NT2/D1 (cell line): Measurements from ENCODE around the gene SLC19A1.

Experiments
- DNase-seq: peaks from one replicate; pipeline ENCODE4 v3.0.0-alpha.2; 2011; ENCODE audit warnings: low read depth, low spot score
- H3K27me3 ChIP-seq: 2 replicates; pipeline ENCODE4 v1.6.0; 2011; ENCODE audit warnings: mild to moderate bottlenecking; ENCODE audit not compliant: insufficient read length, insufficient read depth
- H3K36me3 ChIP-seq: 2 replicates; pipeline ENCODE4 v1.6.1; 2011; ENCODE audit warnings: mild to moderate bottlenecking, low read length, mixed read lengths; ENCODE audit not compliant: insufficient read depth, insufficient read length
- H3K4me1 ChIP-seq: 2 replicates; pipeline ENCODE4 v1.5.1; 2011; ENCODE audit not compliant: insufficient read depth, insufficient read length
- H3K4me3 ChIP-seq: 2 replicates; pipeline ENCODE4 v1.5.1; 2011; ENCODE audit warnings: low read depth; ENCODE audit not compliant: insufficient read length
- H3K9ac ChIP-seq: 2 replicates; pipeline ENCODE4 v1.6.0; 2011; ENCODE audit warnings: low read depth; ENCODE audit not compliant: insufficient read length
- H3K9me3 ChIP-seq: 2 replicates; pipeline ENCODE4 v1.5.1; 2011; ENCODE audit warnings: mild to moderate bottlenecking, low read length; ENCODE audit not compliant: insufficient read depth
- SUZ12 ChIP-seq: IDR thresholded peaks from 2 replicates; pipeline ENCODE4 v1.6.1; 2011; ENCODE audit not compliant: insufficient read length, insufficient read depth; ENCODE audit errors: extremely low read depth
- YY1 ChIP-seq: IDR thresholded peaks from 2 replicates; pipeline ENCODE4 v1.6.1; 2011; ENCODE audit not compliant: insufficient read length, insufficient read depth
- ZNF274 ChIP-seq: IDR thresholded peaks from 2 replicates; pipeline ENCODE4 v1.6.1; 2011; ENCODE audit warnings: mild to moderate bottlenecking, low read depth, low read length

Gene SLC19A1

DNA sequence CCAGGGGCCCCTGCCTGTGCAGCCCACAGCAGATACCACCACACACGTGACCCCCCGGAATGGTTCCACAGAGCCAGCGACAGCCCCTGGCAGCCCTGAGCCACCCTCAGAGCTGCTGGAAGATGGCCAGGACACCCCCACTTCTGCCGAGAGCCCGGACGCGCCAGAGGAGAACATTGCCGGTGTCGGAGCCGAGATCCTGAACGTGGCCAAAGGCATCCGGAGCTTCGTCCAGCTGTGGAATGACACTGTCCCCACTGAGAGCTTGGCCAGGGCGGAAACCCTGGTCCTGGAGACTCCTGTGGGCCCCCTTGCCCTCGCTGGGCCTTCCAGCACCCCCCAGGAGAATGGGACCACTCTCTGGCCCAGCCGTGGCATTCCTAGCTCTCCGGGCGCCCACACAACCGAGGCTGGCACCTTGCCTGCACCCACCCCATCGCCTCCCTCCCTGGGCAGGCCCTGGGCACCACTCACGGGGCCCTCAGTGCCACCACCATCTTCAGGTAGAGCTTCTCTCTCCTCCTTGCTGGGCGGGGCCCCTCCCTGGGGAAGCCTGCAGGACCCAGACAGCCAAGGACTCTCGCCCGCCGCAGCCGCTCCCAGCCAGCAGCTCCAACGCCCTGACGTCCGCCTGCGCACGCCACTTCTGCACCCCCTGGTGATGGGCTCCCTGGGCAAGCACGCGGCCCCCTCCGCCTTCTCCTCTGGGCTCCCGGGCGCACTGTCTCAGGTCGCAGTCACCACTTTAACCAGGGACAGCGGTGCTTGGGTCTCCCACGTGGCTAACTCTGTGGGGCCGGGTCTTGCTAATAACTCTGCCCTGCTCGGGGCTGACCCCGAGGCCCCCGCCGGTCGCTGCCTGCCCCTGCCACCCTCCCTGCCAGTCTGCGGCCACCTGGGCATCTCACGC, 86.3 kb downstream of the SLC19A1 start:
- H3K4me3 ChIP-seq = no peak overlapping the region
- TF ChIP-seq YY1 = no peak
- no peak for TF ChIP-seq SUZ12
- TF ChIP-seq ZNF274 = no peak
- H3K9me3 ChIP-seq = peaks cover 10% of the 10 kb centered on the region; the same call in 1 of the 2 replicates
- H3K9ac ChIP-seq = peak overlapping the region; percentile 6
- no peak for DNase-seq
- H3K4me1 ChIP-seq = peaks cover 39% of the 10 kb centered on the region
- H3K36me3 ChIP-seq = peaks cover 90% of the 10 kb centered on the region
- H3K27me3 ChIP-seq = no peaks in the 10 kb centered on the region

DNA sequence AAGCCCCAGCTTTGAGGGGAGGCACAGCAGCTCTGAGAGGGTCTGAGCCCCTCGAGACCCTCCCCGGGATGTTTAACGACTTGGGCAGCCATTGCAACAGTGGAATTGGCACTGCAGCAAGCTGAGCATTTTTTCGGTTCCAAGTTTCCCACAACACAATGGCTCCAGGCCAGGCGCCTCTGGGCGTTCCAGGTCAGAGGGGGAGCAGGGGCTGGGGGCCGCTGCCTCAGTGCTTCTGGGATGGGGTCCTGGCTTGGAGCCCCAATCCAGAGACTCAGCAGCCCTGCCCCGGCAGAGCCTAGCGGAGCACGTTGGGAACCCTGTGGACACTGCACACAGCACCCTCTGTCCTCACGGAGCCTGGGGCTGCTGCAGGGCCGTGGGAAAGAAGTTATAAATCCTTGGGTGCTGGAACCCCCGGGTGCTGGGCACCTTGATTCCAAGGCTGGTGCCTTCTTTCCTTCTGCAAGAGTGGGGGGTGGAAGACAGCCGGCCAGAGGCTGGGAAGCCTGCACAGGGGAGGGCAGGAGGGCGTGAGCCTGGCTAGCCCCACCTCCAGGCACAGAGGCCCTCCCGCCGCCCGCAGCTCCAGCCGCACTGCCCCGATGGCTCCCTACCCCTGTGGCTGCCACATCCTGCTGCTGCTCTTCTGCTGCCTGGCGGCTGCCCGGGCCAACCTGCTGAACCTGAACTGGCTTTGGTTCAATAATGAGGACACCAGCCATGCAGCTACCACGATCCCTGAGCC, 87.1 kb downstream of the SLC19A1 start:
- Histone ChIP-seq H3K36me3 (peaks cover 90% of the 10 kb centered on the region), H3K9me3 (peaks cover 10% of the 10 kb centered on the region; the same call in 1 of the 2 replicates), H3K9ac (peak overlapping the region; percentile 6), H3K4me3 (no peak overlapping the region), H3K4me1 (peaks cover 43% of the 10 kb centered on the region), H3K27me3 (no peaks in the 10 kb centered on the region)
- no peak for DNase-seq
- TF ChIP-seq SUZ12 (no peak), ZNF274 (no peak), YY1 (no peak)

DNA sequence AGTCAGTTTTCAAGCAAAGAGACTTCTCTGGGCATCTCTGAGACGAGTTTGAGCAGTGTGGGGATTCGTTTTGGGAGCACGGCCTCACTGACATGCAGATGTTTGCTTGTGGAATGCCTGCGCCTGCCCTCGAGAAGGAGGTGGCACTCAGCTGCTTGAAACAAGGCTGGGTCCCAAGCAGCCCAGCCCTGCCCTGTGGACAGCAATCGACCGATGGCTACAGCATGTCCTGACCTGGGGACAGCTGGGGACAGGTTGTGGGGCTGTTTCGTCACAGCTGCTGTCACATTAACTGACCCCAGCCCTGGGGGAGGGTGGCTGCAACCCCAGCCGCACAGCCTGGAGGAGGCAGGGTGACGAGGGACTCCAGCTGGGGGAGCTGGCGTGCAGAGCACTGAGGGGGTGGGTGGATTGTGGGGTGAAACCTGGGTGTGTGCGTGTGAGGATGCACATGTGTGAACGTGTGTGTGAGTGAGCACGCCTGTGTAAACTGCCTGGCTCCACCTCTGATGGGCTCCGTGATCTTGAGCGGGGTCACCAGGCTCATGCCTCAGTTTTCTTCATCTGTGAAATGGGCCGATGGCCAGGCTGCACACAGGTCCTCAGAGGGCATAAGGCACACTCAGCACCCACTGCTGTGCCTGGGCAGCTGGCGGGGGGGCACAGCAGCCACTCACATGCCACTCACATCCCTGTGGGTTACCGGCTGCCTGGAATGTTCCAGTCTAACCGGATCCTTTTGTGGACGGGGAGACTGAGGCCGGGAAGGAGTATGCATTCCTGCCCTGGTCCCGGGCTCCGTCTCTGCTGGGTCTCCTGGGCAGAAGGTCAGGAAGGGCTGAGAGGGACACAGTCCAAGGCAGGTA, 87.9 kb downstream of the SLC19A1 start:
- no peak for TF ChIP-seq ZNF274

DNA sequence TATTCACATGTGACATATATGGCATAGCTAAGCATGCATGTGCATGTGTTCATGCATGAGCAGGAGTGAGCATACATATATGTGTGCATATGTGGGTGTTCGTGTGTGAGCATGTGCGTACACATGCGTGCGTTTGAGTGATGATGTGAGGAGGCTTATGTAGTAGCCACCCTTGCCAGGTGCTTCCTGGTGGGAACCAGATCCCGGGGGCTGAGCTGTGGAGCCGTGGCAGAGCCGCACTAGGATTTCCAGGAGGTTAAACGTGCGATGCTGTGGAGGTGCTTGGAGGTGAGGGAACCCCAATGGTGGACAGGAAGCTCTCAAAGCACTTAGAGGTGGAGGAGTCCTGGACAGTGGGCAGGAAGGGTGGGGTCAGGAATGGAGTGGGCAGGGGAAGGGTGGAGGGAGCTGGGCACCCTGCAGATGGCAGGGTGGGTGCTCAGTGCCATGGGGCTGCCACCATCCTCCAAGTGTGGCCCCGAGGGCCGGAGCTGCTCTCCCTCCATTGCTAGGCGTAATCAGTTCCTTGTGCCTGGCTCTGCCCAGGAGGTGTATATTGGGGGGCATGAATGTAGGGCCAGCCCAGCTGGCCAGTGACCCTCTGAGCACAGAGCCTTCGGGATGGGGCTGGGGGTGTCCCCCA, 88.8 kb downstream of the SLC19A1 start:
- H3K27me3 ChIP-seq = no peaks in the 10 kb centered on the region
- H3K36me3 ChIP-seq = peaks cover 90% of the 10 kb centered on the region
- TF ChIP-seq SUZ12 (no peak), YY1 (no peak)
- H3K4me1 ChIP-seq = peaks cover 39% of the 10 kb centered on the region
- H3K4me3 ChIP-seq = no peak overlapping the region
- DNase-seq = no peak
- peaks cover 10% of the 10 kb centered on the region; the same call in 1 of the 2 replicates for H3K9me3 ChIP-seq
- H3K9ac ChIP-seq = no peak overlapping the region

More for the DNA sequence above, 87.9 kb downstream of the SLC19A1 start:
- Histone ChIP-seq H3K9ac (peak overlapping the region; percentile 39), H3K4me3 (no peak overlapping the region), H3K4me1 (peaks cover 43% of the 10 kb centered on the region), H3K36me3 (peaks cover 90% of the 10 kb centered on the region), H3K27me3 (no peaks in the 10 kb centered on the region), H3K9me3 (peaks cover 10% of the 10 kb centered on the region; the same call in 1 of the 2 replicates)
- DNase-seq = no peak

DNA sequence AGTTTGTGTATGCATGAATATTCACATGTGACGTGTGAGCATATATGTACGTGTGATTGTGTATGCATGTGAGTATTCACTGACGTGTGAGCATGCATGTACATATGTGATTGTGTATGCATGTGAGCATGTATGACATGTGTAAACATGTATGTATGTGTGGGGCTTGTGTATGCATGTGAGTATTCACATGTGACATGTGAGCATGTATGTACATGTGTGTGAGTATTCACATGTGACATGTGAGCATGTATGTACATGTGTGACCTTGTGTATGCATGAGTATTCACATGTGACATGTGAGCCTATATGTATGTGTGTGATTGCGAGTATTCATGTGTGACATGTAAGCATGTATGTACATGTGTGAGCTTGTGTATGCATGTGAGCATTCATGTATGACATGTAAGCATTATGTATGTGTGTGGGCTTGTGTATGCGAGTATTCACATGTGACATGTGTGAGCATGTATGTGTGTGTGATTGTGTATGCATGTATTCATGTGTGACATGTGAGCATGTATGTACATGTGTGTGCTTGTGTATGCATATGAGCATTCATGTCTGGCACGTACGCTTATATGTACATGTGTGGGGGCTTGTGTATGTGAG, 89.4 kb downstream of the SLC19A1 start:
- no peak for TF ChIP-seq YY1
- no peak for TF ChIP-seq ZNF274
- no peak for TF ChIP-seq SUZ12
- DNase-seq = no peak
- H3K4me1 ChIP-seq = peaks cover 39% of the 10 kb centered on the region
- peaks cover 10% of the 10 kb centered on the region; the same call in 1 of the 2 replicates for H3K9me3 ChIP-seq
- peaks cover 92% of the 10 kb centered on the region for H3K36me3 ChIP-seq
- no peak overlapping the region for H3K4me3 ChIP-seq
- no peaks in the 10 kb centered on the region for H3K27me3 ChIP-seq
- no peak overlapping the region for H3K9ac ChIP-seq

DNA sequence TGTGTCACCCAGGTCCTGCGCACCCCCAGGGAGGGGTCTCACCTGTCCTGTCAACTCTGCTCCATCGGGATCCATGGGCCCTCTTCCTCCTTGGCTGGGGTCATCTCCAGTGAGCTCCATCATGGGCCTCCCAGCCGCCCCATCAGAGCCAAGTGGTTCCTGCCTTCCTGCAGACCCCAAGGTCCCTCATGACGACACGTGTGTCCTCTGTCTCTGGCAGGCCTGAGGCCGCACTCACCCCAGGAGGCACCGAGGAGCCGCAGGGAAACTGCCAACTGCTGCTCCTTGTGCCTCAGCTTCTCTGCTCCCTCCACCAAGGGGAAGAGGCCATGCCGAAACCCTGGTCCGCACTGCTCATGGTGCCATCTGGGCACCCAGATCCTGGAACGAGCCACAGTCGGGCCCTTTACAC, 90.5 kb downstream of the SLC19A1 start:
- H3K36me3 ChIP-seq = peaks cover 88% of the 10 kb centered on the region
- peaks cover 35% of the 10 kb centered on the region for H3K4me1 ChIP-seq
- no peak for DNase-seq
- TF ChIP-seq SUZ12 = no peak
- TF ChIP-seq YY1 = no peak
- no peak for TF ChIP-seq ZNF274
- no peak overlapping the region for H3K4me3 ChIP-seq
- no peaks in the 10 kb centered on the region for H3K27me3 ChIP-seq
- H3K9me3 ChIP-seq = peaks cover 13% of the 10 kb centered on the region
- H3K9ac ChIP-seq = no peak overlapping the region
